K562 (cell line): Measurements from ENCODE around the gene PRKAG1. TPM values are rescaled to one million over a fixed set of nuclear protein-coding genes. Genes with fewer than 3 reads are reported as not detected.

Experiments used
- BRF1 ChIP-seq: IDR thresholded peaks from 3 replicates; pipeline ENCODE4 v1.6.1; 2011; ENCODE audit warnings: borderline replicate concordance, mild to moderate bottlenecking; ENCODE audit not compliant: insufficient read length; ENCODE audit errors: extremely low read depth
- EHMT2 ChIP-seq: fragments of 450-650 bp; IDR thresholded peaks from 2 replicates; pipeline ENCODE4 v1.6.1; 2018; ENCODE audit warnings: antibody characterized with exemption
- GATAD2B ChIP-seq: fragments of 450-650 bp; IDR thresholded peaks from 2 replicates; pipeline ENCODE4 v1.6.1; 2017; ENCODE audit warnings: mild to moderate bottlenecking, borderline replicate concordance
- MCM2 ChIP-seq: fragments of 450-650 bp; IDR thresholded peaks from 2 replicates; pipeline ENCODE4 v1.6.1; 2017; ENCODE audit warnings: low read depth, mild to moderate bottlenecking
- NR2C1 ChIP-seq, 2 experiments: fragments of 450-650 bp; IDR thresholded peaks; 2 replicates each; pipeline ENCODE4 v1.6.1; 2017; ENCODE audit warnings: mild to moderate bottlenecking in 2 of 2, antibody characterized with exemption in 1 of 2, inconsistent platforms in 1 of 2, missing compliant biosample characterization in 1 of 2, missing genetic modification characterization in 1 of 2
- PCBP2 ChIP-seq: fragments of 200-400 bp; formaldehyde crosslinking; IDR thresholded peaks from 2 replicates; pipeline ENCODE4 v1.6.1; 2018; ENCODE audit warnings: low read length, low read depth, mild to moderate bottlenecking, moderate library complexity; ENCODE audit not compliant: poor library complexity, severe bottlenecking
- ZNF146 ChIP-seq: IDR thresholded peaks from one replicate; pipeline ENCODE4 v1.6.1; 2018; ENCODE audit warnings: missing compliant biosample characterization; ENCODE audit not compliant: unreplicated experiment
- ZNF354B ChIP-seq: fragments of 250-450 bp; sonication (Bioruptor Pico); IDR thresholded peaks from 2 replicates; pipeline ENCODE4 v1.4.0; 2020
- ZNF436 ChIP-seq: fragments of 250-450, 450-650 bp; sonication (Bioruptor Pico); formaldehyde crosslinking; IDR thresholded peaks from 2 replicates; pipeline ENCODE4 v1.7.0; 2020; ENCODE audit warnings: mild to moderate bottlenecking
- polyA plus RNA-seq, 8 experiments: library from polyadenylated mRNA; depleted of rRNA in 4 of 8; stranded (reverse) in 5 of 8; unstranded in 3 of 8; fragments of >200 nt; fragmentation: Nextera tagmentation in 2 of 8; fragmentation: Illumina TruSeq in 1 of 8; extraction: Ambion mirVana in 2 of 8; extraction: Trizol in 1 of 8; gene quantifications; 2 replicates each; pipeline versions ENCODE4 v1.2.1 to v1.2.3, GENCODE V29; 2011 to 2014; ENCODE audit warnings: inconsistent platforms in 1 of 8, missing spikeins in 1 of 8
- total RNA-seq, 7 experiments: library from RNA; depleted of rRNA in 6 of 7; stranded (reverse); fragments of >200 nt in 6 of 7; fragmentation: Illumina TruSeq in 2 of 7; extraction: Trizol in 2 of 7; gene quantifications; 2 replicates each; pipeline versions ENCODE4 v1.2.1 to v1.2.3, GENCODE V29; 2011 to 2021; ENCODE audit warnings: low replicate concordance in 1 of 7
- TF ChIP-seq, protein P1 (sequence below), 2 experiments: fragments of 450-650 bp in 1 of 2; sonication (generic) in 1 of 2; formaldehyde crosslinking in 1 of 2; IDR thresholded peaks; 2 replicates each; pipeline versions ENCODE4 v1.7.1 to v1.9.0; 2016 to 2022; ENCODE audit warnings: inconsistent platforms in 1 of 2, mild to moderate bottlenecking in 1 of 2, missing genetic modification reagents in 1 of 2
- TF ChIP-seq, protein P2 (sequence below): fragments of 450-650 bp; formaldehyde crosslinking; IDR thresholded peaks from 2 replicates; pipeline ENCODE4 v1.4.0; 2020; ENCODE audit warnings: mild to moderate bottlenecking, moderate library complexity
- TF ChIP-seq, protein P3 (sequence below): fragments of 250-450 bp; sonication (Bioruptor Pico); IDR thresholded peaks from 2 replicates; pipeline ENCODE4 v1.8.0; 2022; ENCODE audit warnings: moderate library complexity, mild to moderate bottlenecking, inconsistent platforms
- TF ChIP-seq, protein P4 (sequence below): fragments of 450-650 bp; IDR thresholded peaks from 2 replicates; pipeline ENCODE4 v1.7.0; 2016; ENCODE audit warnings: borderline replicate concordance

Gene PRKAG1
- total and polyA plus RNA-seq, 9 of the 15 experiments (the other 6 are each of a cell fraction or from before 2014, with no cell fraction given): 51.1 to 126 (median 79.1) TPM

DNA sequence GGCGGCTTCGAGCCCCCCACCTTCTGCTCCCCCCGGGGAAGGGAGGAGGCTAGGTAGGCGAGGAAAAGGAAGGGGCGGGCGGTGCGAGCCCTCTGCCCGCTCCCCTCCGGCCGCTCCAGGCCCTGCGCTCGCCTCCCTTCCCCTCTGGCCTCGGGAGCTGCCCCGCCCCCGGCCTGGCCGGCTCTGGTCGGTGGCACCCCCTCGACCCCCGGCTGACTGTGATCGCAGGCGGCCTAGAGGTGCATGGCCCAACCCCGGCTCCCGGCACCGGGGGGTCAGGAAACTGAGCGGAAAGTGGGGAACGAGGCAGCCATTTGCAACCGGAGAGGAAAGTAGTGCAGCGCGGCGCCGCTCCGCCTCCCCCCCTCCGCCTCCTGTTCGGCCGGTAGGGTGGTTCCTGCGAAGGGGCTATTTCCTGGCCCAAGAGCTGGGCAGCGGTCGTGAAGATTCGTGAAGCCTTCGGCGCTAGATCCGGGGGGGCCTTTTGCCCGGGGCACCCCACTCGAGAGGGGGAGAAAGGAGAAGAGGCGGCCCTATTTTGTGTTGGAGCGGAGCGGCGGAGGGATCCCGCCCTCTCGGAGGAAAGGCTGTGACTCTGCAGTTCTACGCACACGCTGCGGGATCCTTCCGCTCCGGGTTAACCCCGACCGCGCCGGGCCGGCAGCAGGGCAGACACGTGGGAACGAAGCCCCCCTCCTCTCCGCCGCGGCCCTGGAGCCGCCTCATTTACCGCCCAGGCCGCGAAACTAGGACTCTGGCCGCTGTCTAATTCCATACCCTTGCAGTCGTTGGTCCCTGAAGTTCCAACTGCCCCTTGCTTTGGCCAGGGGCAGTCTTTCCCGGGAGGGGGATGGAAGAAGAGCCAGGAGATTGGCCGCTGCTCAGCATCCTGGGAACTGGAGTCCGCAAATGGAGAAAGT, 41.9 kb upstream of the PRKAG1 start, which contains the start of gene KMT2D (continued):
- TF ChIP-seq, protein P1, sequence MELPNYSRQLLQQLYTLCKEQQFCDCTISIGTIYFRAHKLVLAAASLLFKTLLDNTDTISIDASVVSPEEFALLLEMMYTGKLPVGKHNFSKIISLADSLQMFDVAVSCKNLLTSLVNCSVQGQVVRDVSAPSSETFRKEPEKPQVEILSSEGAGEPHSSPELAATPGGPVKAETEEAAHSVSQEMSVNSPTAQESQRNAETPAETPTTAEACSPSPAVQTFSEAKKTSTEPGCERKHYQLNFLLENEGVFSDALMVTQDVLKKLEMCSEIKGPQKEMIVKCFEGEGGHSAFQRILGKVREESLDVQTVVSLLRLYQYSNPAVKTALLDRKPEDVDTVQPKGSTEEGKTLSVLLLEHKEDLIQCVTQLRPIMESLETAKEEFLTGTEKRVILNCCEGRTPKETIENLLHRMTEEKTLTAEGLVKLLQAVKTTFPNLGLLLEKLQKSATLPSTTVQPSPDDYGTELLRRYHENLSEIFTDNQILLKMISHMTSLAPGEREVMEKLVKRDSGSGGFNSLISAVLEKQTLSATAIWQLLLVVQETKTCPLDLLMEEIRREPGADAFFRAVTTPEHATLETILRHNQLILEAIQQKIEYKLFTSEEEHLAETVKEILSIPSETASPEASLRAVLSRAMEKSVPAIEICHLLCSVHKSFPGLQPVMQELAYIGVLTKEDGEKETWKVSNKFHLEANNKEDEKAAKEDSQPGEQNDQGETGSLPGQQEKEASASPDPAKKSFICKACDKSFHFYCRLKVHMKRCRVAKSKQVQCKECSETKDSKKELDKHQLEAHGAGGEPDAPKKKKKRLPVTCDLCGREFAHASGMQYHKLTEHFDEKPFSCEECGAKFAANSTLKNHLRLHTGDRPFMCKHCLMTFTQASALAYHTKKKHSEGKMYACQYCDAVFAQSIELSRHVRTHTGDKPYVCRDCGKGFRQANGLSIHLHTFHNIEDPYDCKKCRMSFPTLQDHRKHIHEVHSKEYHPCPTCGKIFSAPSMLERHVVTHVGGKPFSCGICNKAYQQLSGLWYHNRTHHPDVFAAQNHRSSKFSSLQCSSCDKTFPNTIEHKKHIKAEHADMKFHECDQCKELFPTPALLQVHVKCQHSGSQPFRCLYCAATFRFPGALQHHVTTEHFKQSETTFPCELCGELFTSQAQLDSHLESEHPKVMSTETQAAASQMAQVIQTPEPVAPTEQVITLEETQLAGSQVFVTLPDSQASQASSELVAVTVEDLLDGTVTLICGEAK (IDR thresholded peaks at IDR 0.05): peak; percentile 75
- TF ChIP-seq, protein P1 (CRISPR knock-in tag; IDR thresholded peaks at IDR 0.05): no peak
- TF ChIP-seq GATAD2B: peak; percentile 78
- TF ChIP-seq PCBP2: no peak
- TF ChIP-seq, protein P2, sequence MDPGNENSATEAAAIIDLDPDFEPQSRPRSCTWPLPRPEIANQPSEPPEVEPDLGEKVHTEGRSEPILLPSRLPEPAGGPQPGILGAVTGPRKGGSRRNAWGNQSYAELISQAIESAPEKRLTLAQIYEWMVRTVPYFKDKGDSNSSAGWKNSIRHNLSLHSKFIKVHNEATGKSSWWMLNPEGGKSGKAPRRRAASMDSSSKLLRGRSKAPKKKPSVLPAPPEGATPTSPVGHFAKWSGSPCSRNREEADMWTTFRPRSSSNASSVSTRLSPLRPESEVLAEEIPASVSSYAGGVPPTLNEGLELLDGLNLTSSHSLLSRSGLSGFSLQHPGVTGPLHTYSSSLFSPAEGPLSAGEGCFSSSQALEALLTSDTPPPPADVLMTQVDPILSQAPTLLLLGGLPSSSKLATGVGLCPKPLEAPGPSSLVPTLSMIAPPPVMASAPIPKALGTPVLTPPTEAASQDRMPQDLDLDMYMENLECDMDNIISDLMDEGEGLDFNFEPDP (CRISPR knock-in tag): no peak
- no peak for TF ChIP-seq ZNF436
- TF ChIP-seq NR2C1 (IDR thresholded peaks at IDR 0.05): peak; percentile 80
- peak; percentile 78 for TF ChIP-seq NR2C1 (tag; IDR thresholded peaks at IDR 0.05)
- TF ChIP-seq, protein P3, sequence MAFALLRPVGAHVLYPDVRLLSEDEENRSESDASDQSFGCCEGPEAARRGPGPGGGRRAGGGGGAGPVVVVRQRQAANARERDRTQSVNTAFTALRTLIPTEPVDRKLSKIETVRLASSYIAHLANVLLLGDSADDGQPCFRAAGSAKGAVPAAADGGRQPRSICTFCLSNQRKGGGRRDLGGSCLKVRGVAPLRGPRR (CRISPR knock-in tag): no peak
- TF ChIP-seq BRF1: no peak
- no peak for TF ChIP-seq ZNF354B (CRISPR knock-in tag)
- TF ChIP-seq ZNF146 (CRISPR knock-in tag): no peak
- TF ChIP-seq EHMT2: no peak
- TF ChIP-seq, protein P4, sequence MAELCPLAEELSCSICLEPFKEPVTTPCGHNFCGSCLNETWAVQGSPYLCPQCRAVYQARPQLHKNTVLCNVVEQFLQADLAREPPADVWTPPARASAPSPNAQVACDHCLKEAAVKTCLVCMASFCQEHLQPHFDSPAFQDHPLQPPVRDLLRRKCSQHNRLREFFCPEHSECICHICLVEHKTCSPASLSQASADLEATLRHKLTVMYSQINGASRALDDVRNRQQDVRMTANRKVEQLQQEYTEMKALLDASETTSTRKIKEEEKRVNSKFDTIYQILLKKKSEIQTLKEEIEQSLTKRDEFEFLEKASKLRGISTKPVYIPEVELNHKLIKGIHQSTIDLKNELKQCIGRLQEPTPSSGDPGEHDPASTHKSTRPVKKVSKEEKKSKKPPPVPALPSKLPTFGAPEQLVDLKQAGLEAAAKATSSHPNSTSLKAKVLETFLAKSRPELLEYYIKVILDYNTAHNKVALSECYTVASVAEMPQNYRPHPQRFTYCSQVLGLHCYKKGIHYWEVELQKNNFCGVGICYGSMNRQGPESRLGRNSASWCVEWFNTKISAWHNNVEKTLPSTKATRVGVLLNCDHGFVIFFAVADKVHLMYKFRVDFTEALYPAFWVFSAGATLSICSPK: 0 out of 2 replicates have a peak, but pooled peaks have one; percentile 21
- no peak for TF ChIP-seq MCM2
